Measurements from ENCODE around the gene CCIN.

DNA sequence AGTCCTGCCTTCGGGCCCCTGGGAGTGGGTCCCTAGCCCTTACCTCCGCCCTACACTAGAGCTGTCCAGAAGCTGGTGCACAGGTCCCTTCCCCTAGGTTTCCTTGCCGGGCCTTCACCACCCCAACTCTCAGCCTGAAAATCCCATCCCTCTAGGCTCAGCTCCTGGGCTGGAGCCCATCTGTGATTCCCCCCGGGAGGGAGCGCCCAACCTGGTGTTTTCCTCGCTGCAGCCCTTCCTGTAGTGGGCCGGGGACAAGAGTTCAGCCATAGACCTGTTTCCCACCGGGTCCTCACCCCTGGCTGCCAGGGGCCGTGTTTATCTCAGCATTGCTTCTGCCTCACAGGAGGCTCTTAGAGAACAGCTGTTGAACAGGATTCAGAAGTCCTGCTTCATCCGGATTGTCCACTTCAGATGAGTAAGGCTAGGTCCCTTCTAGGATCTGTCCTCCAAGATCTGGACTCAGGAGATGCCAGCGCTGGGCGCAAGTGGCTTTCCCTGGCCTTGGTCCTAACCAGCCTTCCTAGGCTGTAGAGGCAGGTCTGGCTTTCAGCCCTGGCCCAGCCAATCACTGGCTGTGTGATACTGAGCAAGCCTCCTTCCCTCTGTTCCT is 31.7 kb upstream of the CCIN start:
- TF ChIP-seq, protein P1, sequence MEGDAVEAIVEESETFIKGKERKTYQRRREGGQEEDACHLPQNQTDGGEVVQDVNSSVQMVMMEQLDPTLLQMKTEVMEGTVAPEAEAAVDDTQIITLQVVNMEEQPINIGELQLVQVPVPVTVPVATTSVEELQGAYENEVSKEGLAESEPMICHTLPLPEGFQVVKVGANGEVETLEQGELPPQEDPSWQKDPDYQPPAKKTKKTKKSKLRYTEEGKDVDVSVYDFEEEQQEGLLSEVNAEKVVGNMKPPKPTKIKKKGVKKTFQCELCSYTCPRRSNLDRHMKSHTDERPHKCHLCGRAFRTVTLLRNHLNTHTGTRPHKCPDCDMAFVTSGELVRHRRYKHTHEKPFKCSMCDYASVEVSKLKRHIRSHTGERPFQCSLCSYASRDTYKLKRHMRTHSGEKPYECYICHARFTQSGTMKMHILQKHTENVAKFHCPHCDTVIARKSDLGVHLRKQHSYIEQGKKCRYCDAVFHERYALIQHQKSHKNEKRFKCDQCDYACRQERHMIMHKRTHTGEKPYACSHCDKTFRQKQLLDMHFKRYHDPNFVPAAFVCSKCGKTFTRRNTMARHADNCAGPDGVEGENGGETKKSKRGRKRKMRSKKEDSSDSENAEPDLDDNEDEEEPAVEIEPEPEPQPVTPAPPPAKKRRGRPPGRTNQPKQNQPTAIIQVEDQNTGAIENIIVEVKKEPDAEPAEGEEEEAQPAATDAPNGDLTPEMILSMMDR (IDR thresholded peaks at IDR 0.05), result no peak
- TF ChIP-seq POLR2A (IDR thresholded peaks at IDR 0.05) (no peak), POLR2AphosphoS5 (IDR thresholded peaks at IDR 0.05) (no peak)

Data from transverse colon (tissue), 4 donors.